Fibroblast of the aortic adventitia (primary cell): ENCODE data around the gene ZKSCAN3. TPM values are rescaled to one million over a fixed set of nuclear protein-coding genes. Genes with fewer than 3 reads are reported as not detected.

Experiments used
- DNase-seq: peaks from one replicate; pipeline ENCODE4 v3.0.0-alpha.2; 2010; ENCODE audit warnings: low read depth
- H3K4me3 ChIP-seq: 2 replicates; pipeline ENCODE4 v1.5.1; 2011; ENCODE audit warnings: low read depth, mild to moderate bottlenecking, control low read depth, low read length, moderate library complexity
- CTCF ChIP-seq: IDR thresholded peaks from 2 replicates; pipeline ENCODE4 v1.5.1; 2011; ENCODE audit warnings: mild to moderate bottlenecking, low read length, control low read depth, inconsistent platforms; ENCODE audit not compliant: insufficient read depth
- total RNA-seq: library from RNA; depleted of rRNA; stranded (reverse); fragments of >200 nt; gene quantifications from 2 replicates; pipeline ENCODE4 v1.2.3, GENCODE V29; 2012; ENCODE audit warnings: low replicate concordance

Gene ZKSCAN3
- total RNA-seq, 1 donor = 2.6 TPM

GRCh38 chr6:28373925-28374324 is 24.2 kb downstream of the ZKSCAN3 start:
- no peak for DNase-seq

GRCh38 chr6:28377879-28378278 is 28.1 kb downstream of the ZKSCAN3 start:
- TF ChIP-seq CTCF = no peak

More at GRCh38 chr6:28373925-28374324, 24.2 kb downstream of the ZKSCAN3 start:
- no peak for TF ChIP-seq CTCF
- no peak overlapping the region for H3K4me3 ChIP-seq

GRCh38 chr6:28378644-28379043 is 28.9 kb downstream of the ZKSCAN3 start:
- no peak for TF ChIP-seq CTCF
- DNase-seq = no peak
- H3K4me3 ChIP-seq = no peak overlapping the region

More at GRCh38 chr6:28377879-28378278, 28.1 kb downstream of the ZKSCAN3 start:
- DNase-seq = no peak
- H3K4me3 ChIP-seq = no peak overlapping the region

GRCh38 chr6:28380381-28380780 is 30.6 kb downstream of the ZKSCAN3 start:
- no peak overlapping the region for H3K4me3 ChIP-seq
- DNase-seq = no peak
- TF ChIP-seq CTCF = no peak

- TF ChIP-seq CTCF = peak; percentile 49
- H3K4me3 ChIP-seq = peak overlapping the region; percentile 61
- DNase-seq = peak; percentile 82
Measured at GRCh38 chr6:28383235-28384142, 33.7 kb downstream of the ZKSCAN3 start.

- no peak for DNase-seq
- H3K4me3 ChIP-seq = no peak overlapping the region
- TF ChIP-seq CTCF = no peak
Measured at GRCh38 chr6:28384143-28384533, 34.4 kb downstream of the ZKSCAN3 start.
